ENCODE data around the gene SH3PXD2B.
"Not testable (repeated sequence)": the region's sequence is repeated elsewhere in the genome, so short reads cannot be mapped to it uniquely, and the experiment has no call there.

SH3PXD2B gene

DNA sequence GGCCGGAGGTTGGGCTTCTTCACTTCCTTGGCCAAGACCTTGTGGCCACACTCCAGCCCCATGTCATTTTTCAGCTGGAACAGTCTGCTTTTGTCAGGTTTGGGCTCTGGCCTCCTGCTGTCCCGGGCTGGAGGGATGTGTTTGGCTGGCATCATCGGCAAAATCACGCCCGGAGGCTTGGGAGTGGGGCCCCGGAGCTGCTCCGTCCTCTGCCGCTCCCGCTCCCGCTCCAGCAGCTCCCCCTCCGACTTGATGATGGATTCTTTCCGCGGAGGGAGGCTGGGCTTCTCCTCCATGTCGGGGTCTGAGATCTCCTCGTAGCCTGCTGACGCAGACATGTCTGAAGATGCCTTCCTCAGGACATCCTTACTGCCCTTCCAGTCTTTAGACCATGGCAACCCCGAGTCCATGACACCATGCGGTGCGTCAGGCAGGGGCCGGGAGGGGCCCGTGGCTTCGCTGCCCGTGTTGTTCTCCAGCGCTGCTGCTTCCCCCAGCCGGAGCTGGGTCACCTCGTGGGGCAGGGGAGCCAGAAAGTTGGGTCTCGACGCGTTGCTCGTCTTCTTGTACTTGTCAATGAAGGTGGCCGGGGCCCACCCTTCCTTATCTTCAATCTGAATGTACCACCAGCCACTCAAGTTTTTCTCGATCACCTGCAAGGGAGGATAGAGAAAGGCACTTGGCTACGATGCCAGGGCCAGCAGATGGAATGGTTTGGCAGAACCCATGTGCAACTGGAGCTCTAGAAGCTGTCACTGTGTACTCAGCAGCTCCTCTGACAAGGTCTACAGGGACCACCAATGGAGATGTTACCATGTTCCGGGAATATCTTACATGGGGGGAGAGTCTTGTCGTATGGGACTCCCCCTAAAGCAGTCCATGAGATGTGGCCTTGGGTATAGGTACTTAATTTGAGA, 114.8 kb downstream of the SH3PXD2B start:
- DNase-seq (ENCODE audit: low spot score), result no peak

GRCh38 chr5:172336676-172337285, 117.5 kb downstream of the SH3PXD2B start:
- DNase-seq (ENCODE audit: low spot score), result no peak

DNA sequence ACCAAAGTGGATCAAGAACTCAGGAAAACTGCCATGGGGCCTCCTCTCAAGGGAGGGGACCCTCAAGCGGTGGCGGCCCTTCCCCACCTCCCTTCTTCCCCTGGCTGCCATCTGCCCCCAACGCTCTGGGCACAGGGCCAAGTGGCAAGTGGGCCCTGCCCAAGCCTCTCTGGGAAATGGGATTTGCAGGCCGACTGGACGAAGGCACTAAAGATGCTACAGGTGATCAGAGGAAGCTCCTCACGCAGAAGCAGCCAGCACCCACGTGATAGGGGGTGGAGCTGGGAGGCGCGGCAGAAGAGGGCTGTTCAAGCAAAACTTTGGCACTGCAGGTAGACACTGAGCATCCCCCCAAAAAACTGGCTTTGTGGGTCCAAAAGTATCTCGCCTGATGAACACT, 118.1 kb downstream of the SH3PXD2B start:
- no peak for DNase-seq (ENCODE audit: low spot score)

GRCh38 chr5:172335721-172336120, 118.6 kb downstream of the SH3PXD2B start:
- DNase-seq (ENCODE audit: low spot score), result no peak

DNA sequence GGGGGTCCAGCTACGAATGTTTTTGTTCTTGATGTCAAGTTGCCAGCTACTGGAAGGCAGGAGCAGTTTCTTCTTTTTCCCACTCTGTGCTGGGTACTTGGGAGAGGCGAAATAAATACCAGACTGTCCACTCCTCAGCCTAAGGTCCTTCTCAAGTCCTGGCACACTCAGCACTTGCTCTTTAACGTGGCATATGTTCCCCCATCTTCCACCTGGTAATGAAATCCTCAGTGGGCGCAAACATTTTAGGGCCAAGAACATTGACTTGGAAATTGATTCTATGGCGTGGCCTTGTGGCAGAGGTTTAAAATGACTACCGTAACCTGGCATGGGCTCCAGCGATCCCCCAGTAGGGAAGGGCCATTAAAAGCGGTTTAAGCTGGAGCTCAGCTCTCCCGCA, 119.7 kb downstream of the SH3PXD2B start:
- DNase-seq (ENCODE audit: low spot score), result no peak

- no peak for DNase-seq (ENCODE audit: low spot score)
These were observed 120.1 kb downstream of the SH3PXD2B start for GRCh38 chr5:172334196-172334595.

GRCh38 chr5:172326901-172327300, 127.4 kb downstream of the SH3PXD2B start:
- not testable (repeated sequence) for DNase-seq (ENCODE audit: low spot score)

DNA sequence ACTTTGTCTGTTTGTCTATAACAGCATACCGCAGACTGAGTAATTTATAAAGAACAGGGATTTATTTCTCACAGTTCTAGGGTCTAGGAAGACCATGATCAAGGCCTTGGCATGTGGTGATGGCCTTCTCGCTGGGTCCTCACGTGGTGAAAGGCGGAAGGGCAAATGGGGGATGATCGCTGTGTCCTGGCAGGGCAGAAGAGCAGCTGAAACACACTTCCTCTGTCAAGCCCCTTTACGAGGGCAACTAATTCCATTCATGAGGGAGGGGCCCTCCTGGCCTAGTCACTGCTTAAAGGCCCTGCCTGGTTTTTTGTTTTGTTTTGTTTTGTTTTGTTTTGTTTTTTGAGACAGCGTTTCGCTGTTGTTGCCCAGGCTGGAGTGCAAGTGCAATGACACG, 128.9 kb downstream of the SH3PXD2B start:
- no peak for DNase-seq (ENCODE audit: low spot score)

GRCh38 chr5:172322028-172322965, 132.0 kb downstream of the SH3PXD2B start:
- DNase-seq (ENCODE audit: low spot score), result no peak

DNA sequence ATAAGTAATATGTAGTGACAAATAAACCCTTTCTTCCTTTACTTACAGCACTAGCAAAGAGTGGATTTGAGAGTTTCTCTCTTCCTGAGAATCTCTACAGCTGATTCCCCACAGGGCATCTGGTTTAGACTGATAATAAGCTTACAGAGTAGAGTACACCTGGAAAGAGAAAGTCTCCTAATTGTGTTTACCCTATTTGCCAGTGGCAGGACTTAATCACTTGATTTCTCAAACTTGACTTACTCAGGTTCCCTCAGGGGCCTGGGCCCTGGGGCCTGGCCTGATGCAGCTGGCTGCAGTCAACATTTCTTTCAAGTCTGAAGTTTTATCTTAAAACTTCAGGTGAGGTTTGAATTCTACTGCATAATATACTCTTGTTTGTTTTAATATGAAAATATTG, 132.7 kb downstream of the SH3PXD2B start:
- DNase-seq (ENCODE audit: low spot score), result no peak

DNA sequence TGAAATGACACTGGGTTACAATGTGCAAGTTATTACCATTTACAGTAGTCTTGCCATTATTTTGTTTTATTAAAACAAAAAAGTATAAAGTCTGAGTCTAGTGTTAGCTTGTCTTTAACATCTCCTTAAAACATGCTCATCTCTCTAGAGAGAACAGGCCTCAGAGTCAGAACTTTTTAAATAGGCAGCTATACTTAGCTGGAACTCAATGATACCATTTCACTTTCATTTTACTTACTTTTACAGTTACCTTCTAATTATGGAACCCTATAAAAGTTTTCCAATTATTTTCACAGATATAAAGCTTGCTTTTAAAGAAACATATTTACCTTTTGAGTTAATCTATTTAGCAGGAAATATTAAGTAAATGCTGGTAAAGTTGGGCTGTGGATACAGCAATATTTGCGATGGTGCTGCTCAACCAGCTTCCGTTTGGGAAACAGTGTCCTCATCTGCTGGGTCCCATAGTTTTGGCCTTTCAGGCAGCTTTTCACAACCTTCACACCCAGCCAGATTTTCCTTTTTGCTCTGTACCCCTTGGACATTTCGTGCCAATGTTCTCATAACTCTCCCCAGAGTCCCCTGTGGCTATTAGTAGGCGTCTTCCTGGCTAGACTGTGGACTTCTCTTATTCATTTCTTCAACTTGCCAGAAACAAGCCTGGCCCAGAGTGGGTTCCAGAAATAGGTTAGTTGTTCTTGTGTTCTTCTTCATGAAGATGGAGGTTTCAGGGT, 134.4 kb downstream of the SH3PXD2B start:
- DNase-seq (ENCODE audit: low spot score), result peak; percentile 37

DNA sequence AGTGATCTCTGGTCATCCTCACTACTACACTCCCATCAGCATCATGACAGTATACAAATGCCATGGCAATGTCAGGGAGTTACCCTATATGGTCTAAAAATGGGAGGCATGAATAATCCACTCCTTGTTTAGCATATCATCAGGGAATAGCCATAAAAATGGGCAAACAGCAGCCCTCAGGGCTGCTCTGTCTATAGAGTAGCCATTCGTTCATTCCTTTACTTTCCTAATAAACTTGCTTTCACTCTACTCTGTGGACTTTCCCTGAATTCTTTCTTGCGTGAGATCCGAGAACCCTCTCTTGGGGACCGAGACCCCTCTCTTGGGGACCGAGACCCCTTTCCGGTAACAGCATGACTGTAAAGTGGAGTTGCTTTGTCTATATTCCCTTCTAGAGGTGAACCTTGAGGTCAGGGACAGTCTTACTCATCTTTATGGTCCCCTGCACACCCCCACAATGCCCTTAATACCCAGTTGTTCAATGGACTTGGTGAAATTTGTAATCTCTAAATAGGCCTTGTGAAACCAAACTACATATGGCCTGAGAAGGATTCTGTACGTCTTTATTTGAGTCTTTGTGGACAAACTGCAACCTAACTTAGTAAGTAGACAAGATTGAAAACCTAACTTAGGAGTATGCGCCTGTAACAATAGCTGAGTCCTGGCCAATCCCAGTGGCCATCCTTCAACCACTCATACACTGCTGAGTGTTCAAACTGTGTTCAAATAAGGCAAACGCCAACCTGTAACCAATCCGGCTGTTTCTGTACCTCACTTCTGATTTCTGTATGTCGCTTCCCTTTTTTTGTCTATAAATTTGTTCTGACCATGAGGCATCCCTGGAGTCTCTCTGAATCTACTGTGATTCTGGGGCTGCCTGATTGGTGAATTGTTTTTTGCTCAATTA, 138.5 kb downstream of the SH3PXD2B start:
- DNase-seq (ENCODE audit: low spot score), result no peak

GRCh38 chr5:172313915-172314314, 140.4 kb downstream of the SH3PXD2B start:
- no peak for DNase-seq (ENCODE audit: low spot score)

- peak; percentile 39 for DNase-seq (ENCODE audit: low spot score)
These were observed 142.0 kb downstream of the SH3PXD2B start for GRCh38 chr5:172312286-172312685.

DNA sequence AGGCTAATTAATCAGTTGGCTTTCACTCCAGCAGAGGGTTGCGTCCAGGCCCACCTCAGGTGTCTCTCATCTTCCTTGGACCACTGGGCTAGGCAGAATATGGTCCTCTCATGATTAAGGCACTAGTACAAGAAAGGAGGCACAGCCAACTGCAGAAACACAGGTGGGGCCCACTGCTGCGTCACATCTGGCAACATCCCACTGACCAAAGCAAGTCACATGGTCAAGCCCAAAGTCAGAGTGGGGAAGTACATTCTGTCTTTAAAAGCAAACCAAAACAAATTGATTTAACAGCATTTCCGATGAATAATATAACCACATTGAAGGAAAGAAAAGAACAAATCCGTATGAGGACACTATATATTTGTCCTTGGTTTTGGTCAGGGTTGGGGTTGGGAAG, 142.7 kb downstream of the SH3PXD2B start:
- no peak for DNase-seq (ENCODE audit: low spot score)

- no peak for DNase-seq (ENCODE audit: low spot score)
These were observed 143.3 kb downstream of the SH3PXD2B start for GRCh38 chr5:172311026-172311425.

- DNase-seq (ENCODE audit: low spot score), result no peak
These were observed 148.9 kb downstream of the SH3PXD2B start for GRCh38 chr5:172305380-172305779.

- DNase-seq (ENCODE audit: low spot score), result no peak
These were observed 150.6 kb downstream of the SH3PXD2B start for GRCh38 chr5:172303572-172304335.

GRCh38 chr5:172303162-172303561, 151.2 kb downstream of the SH3PXD2B start:
- no peak for DNase-seq (ENCODE audit: low spot score)

Measured in GM03348 (cell line).